BLaER1 (cell line): ENCODE data around the gene SLC7A10.
"Not testable (repeated sequence)": the region's sequence is repeated elsewhere in the genome, so short reads cannot be mapped to it uniquely, and the experiment has no call there.

Source experiments
- H3K27ac ChIP-seq: shearing (Covaris generic); formaldehyde crosslinking; 2 replicates; pipeline ENCODE4 v1.8.1; 2022
- H3K27me3 ChIP-seq: shearing (Covaris generic); formaldehyde crosslinking; 2 replicates; pipeline ENCODE4 v1.8.1; 2022
- H3K36me3 ChIP-seq: shearing (Covaris generic); formaldehyde crosslinking; 2 replicates; pipeline ENCODE4 v1.8.1; 2022
- H3K4me1 ChIP-seq: shearing (Covaris generic); formaldehyde crosslinking; 2 replicates; pipeline ENCODE4 v1.8.1; 2022
- H3K4me2 ChIP-seq: shearing (Covaris generic); formaldehyde crosslinking; 2 replicates; pipeline ENCODE4 v1.8.1; 2022
- H3K4me3 ChIP-seq: shearing (Covaris generic); formaldehyde crosslinking; 2 replicates; pipeline ENCODE4 v1.8.1; 2022
- H3K9ac ChIP-seq: shearing (Covaris generic); formaldehyde crosslinking; 2 replicates; pipeline ENCODE4 v1.8.1; 2022
- H3K9me3 ChIP-seq: shearing (Covaris generic); formaldehyde crosslinking; 2 replicates; pipeline ENCODE4 v1.8.1; 2022
- H4K20me1 ChIP-seq: shearing (Covaris generic); formaldehyde crosslinking; 2 replicates; pipeline ENCODE4 v1.8.1; 2022
- Cebpa-rat ChIP-seq: shearing (Covaris generic); IDR thresholded peaks from 2 replicates; pipeline ENCODE4 v1.8.1; 2022

SLC7A10 gene

GRCh38 chr19:33233056-33233873 lies 7.6 kb upstream of the SLC7A10 start:
- no peak overlapping the region for H3K4me2 ChIP-seq
- H3K4me3 ChIP-seq = no peak overlapping the region
- H3K27me3 ChIP-seq = no peaks in the 10 kb centered on the region
- no peaks in the 10 kb centered on the region for H3K4me1 ChIP-seq
- no peaks in the 10 kb centered on the region for H3K36me3 ChIP-seq
- H3K9ac ChIP-seq = no peak overlapping the region
- no peaks in the 10 kb centered on the region for H4K20me1 ChIP-seq
- no peak for TF ChIP-seq Cebpa-rat
- no peak overlapping the region for H3K27ac ChIP-seq
- peaks cover 11% of the 10 kb centered on the region for H3K9me3 ChIP-seq

DNA sequence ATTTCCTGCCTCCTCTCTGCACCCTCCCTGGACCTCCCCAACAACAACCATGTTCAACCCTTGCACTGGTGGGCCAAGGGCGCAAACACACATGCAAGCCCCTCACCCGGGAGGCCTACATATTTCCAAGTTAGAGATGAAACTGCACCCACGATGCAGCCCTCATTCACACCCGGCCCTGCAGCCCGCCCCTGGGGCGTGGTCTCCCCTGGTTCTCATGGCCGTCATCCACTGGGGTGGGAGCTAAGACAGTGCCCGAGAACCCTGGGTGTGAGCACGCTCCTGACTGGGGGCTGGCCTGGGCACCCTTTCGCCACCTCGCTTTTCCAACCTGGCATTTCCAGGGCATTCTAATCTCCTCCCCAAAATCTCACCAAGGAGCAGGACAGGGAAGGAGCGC lies 7.0 kb upstream of the SLC7A10 start:
- TF ChIP-seq Cebpa-rat = no peak
- H3K9me3 ChIP-seq = peaks cover 14% of the 10 kb centered on the region
- H3K4me3 ChIP-seq = no peak overlapping the region
- no peaks in the 10 kb centered on the region for H3K36me3 ChIP-seq
- H3K9ac ChIP-seq = no peak overlapping the region
- H3K27me3 ChIP-seq = no peaks in the 10 kb centered on the region
- H3K4me1 ChIP-seq = no peaks in the 10 kb centered on the region
- no peak overlapping the region for H3K4me2 ChIP-seq
- no peaks in the 10 kb centered on the region for H4K20me1 ChIP-seq
- no peak overlapping the region for H3K27ac ChIP-seq

- Histone ChIP-seq H3K4me3 (no peak overlapping the region), H3K27ac (no peak overlapping the region), H4K20me1 (no peaks in the 10 kb centered on the region), H3K4me2 (no peak overlapping the region), H3K36me3 (no peaks in the 10 kb centered on the region), H3K27me3 (no peaks in the 10 kb centered on the region), H3K9me3 (peaks cover 25% of the 10 kb centered on the region), H3K4me1 (no peaks in the 10 kb centered on the region), H3K9ac (no peak overlapping the region)
- no peak for TF ChIP-seq Cebpa-rat
These were observed 5.9 kb upstream of the SLC7A10 start for GRCh38 chr19:33231511-33231910.

- Histone ChIP-seq H3K27me3 (no peaks in the 10 kb centered on the region), H3K4me1 (no peaks in the 10 kb centered on the region), H3K27ac (no peak overlapping the region), H3K9ac (no peak overlapping the region), H3K4me2 (no peak overlapping the region), H3K9me3 (peaks cover 36% of the 10 kb centered on the region), H3K4me3 (no peak overlapping the region), H4K20me1 (no peaks in the 10 kb centered on the region), H3K36me3 (no peaks in the 10 kb centered on the region)
- TF ChIP-seq Cebpa-rat = no peak
These were observed 4.3 kb upstream of the SLC7A10 start for GRCh38 chr19:33229962-33230361.

DNA sequence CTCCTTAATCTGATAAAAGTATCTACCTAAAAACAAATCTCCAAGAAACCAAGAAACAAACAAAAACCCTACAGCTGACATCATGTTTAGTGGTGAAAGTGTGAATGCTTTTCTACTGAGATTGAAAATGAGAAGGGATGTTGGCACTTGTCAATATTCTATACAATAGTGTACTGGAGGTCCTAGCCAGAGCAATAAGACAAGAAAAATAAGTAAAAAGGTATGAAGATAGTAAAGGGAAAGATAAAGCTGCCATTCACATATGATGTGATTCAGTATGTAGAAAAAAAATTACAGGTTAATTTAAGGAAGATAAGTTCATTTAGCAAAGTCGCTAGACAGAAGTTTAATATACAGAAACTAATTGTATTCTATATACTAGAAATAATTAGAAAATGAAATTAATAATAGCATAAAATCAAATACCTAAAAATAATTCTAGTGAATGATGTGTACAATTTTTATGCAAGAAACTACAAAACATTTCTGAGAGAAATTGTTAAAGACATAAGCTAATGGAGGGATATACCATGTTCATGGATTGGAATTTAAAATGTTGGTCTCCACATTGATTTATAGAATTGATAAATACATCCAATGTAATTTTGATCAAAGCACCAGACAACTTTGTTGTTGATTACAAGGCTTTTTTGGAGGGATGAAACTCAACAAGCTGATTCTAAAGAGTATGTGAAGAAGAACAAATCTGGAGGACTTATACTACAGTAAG lies 2.4 kb upstream of the SLC7A10 start:
- Histone ChIP-seq H3K9ac (no peak overlapping the region), H3K4me1 (peaks cover 6% of the 10 kb centered on the region; the same call in 1 of the 2 replicates), H3K36me3 (no peaks in the 10 kb centered on the region), H4K20me1 (no peaks in the 10 kb centered on the region), H3K27me3 (no peaks in the 10 kb centered on the region), H3K9me3 (peaks cover 36% of the 10 kb centered on the region), H3K27ac (no peak overlapping the region), H3K4me2 (no peak overlapping the region), H3K4me3 (no peak overlapping the region)
- no peak for TF ChIP-seq Cebpa-rat

GRCh38 chr19:33227242-33227650 lies 1.6 kb upstream of the SLC7A10 start:
- Histone ChIP-seq H3K4me3 (no peak overlapping the region), H3K27me3 (no peaks in the 10 kb centered on the region)
- TF ChIP-seq Cebpa-rat = no peak

DNA sequence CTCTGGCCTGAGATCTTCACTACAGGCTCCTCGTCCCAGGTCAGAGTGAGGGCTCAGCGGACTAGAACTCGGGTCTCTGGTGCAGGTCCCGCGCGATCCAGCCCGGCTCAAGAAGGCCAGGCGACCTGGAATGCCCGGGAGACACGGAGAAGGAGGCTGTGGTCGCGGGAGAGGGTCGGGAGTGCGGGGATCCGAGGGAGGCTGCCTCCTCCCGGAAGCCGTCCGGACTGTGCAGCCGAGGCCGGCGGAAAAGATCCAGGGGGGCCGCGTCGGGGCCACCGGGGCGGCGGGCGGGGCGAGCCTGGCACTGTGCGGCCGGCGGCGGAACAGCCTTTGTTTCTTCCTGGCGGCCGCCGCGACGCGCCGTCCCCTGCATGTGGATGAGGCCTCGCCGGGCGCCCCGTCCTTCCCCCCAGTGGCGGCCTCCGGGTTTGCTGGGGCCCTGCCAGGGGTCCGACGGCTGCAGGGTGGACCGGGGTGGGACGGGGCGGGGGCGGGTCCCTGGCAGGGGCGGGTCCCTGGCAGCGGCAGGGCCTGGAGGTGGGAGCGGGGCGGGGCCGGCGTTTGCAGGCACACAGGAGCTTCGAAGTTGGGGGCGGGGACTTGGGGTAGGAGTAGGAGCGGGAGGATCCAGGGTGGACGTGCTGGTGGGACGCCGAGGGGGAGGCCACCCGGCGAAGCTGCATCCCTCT lies 1.0 kb upstream of the SLC7A10 start:
- H3K27ac ChIP-seq = no peak overlapping the region
- no peak for TF ChIP-seq Cebpa-rat
- H3K4me2 ChIP-seq = no peak overlapping the region
- peaks cover 8% of the 10 kb centered on the region; the same call in 1 of the 2 replicates for H3K4me1 ChIP-seq
- H3K9ac ChIP-seq = no peak overlapping the region
- no peaks in the 10 kb centered on the region for H4K20me1 ChIP-seq
- H3K4me3 ChIP-seq = no peak overlapping the region
- no peaks in the 10 kb centered on the region for H3K27me3 ChIP-seq
- peaks cover 36% of the 10 kb centered on the region for H3K9me3 ChIP-seq
- H3K36me3 ChIP-seq = no peaks in the 10 kb centered on the region

More at GRCh38 chr19:33227242-33227650, 1.6 kb upstream of the SLC7A10 start:
- Histone ChIP-seq H3K4me2 (no peak overlapping the region), H4K20me1 (no peaks in the 10 kb centered on the region), H3K9me3 (peaks cover 36% of the 10 kb centered on the region), H3K36me3 (no peaks in the 10 kb centered on the region), H3K27ac (no peak overlapping the region), H3K9ac (no peak overlapping the region), H3K4me1 (peaks cover 8% of the 10 kb centered on the region; the same call in 1 of the 2 replicates)

DNA sequence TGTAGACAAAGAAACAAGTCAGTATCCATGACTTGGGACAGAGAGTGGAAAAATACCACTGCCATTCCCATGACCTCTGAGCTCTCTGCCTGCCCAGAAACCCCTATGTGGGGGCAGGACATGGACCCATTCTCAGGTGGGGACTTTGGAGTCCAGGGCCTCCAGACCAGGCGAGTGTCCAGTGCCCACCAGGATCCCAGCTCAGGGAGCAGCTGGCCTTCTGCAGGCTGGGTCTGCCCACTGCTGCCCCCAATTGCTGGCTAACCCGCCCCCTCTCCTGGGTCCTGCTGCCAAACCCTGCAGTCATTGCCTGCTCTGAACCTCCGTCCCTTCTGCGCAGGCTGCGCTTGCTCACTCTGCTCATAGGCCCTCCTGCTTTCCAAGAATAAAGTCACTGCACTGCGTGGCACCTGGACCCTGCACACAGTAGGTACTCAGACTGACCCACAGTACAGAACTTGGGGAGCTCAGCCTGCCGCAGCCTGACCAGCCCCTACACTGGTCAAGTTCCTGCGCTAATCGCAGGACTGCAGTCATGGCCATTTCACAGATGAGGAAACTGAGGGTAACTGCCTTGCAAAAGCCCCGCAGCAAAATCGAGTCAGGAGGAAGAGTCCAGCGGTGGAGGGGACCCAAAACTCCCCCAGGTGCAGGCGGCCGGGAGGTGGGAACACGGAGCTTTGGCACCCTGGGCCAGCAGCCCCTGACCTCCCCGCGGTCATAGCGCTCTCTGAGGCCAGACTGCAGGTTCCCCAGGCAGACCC lies 774 bp downstream of the SLC7A10 start:
- peaks cover 36% of the 10 kb centered on the region for H3K9me3 ChIP-seq
- no peaks in the 10 kb centered on the region for H4K20me1 ChIP-seq
- H3K4me1 ChIP-seq = peaks cover 8% of the 10 kb centered on the region; the same call in 1 of the 2 replicates
- no peak overlapping the region for H3K4me2 ChIP-seq
- no peak overlapping the region for H3K4me3 ChIP-seq
- H3K36me3 ChIP-seq = no peaks in the 10 kb centered on the region
- TF ChIP-seq Cebpa-rat = no peak
- no peaks in the 10 kb centered on the region for H3K27me3 ChIP-seq
- H3K9ac ChIP-seq = no peak overlapping the region
- no peak overlapping the region for H3K27ac ChIP-seq

- H3K9ac ChIP-seq, H3K27ac ChIP-seq, H3K27me3 ChIP-seq, H3K36me3 ChIP-seq, H3K4me3 ChIP-seq, H4K20me1 ChIP-seq, H3K4me2 ChIP-seq: not testable (repeated sequence)
- Histone ChIP-seq H3K9me3 (peaks cover 18% of the 10 kb centered on the region), H3K4me1 (peaks cover 13% of the 10 kb centered on the region)
These were observed 3.4 kb downstream of the SLC7A10 start for GRCh38 chr19:33222255-33222654.
